ENCODE measurements around the gene P2RX4. TPM values are rescaled to one million over a fixed set of nuclear protein-coding genes. Genes with fewer than 3 reads are reported as not detected.
"Not testable (repeated sequence)": the region's sequence is repeated elsewhere in the genome, so short reads cannot be mapped to it uniquely, and the experiment has no call there.

The P2RX4 gene, protein sequence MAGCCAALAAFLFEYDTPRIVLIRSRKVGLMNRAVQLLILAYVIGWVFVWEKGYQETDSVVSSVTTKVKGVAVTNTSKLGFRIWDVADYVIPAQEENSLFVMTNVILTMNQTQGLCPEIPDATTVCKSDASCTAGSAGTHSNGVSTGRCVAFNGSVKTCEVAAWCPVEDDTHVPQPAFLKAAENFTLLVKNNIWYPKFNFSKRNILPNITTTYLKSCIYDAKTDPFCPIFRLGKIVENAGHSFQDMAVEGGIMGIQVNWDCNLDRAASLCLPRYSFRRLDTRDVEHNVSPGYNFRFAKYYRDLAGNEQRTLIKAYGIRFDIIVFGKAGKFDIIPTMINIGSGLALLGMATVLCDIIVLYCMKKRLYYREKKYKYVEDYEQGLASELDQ
- 46.0 TPM for total RNA-seq

DNA sequence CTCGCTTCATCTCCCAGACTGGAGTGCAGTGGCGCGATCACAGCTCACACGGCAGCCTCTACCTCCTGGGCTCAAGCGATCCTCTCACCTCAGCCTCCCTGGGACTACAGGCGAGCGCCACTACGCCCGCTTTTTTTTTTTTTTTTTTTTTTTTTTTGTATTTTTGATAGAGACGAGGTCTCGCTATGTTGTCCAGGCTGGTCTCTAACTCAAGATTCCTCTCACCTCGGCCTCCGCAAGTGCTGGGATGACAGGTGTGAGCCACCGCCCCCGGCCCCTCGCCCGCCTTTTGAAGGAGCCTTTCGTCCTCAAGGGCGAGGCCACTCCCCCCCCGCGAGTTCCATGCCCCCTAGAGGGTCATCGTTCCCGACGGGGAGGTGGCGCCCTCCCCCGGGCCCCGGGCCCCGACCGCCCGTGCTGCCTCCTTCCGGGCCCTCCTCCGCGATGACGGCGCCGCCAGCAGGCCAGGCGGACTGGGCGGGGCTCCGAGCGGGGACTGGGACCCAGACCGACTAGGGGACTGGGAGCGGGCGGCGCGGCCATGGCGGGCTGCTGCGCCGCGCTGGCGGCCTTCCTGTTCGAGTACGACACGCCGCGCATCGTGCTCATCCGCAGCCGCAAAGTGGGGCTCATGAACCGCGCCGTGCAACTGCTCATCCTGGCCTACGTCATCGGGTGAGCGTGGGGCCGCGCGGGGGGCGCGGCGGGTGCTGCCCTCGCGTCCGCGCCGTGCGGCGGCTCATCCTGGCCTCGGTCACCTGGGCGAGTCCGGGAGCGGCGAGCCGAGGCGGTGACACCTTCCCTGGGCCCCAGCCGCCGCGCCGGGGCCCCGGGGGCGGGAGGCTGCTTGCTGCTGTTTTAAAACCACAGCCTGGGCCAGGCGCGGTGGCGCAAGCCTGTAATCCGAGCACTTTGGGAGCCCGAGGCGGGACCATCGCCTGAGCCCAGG, at the start of gene P2RX4:
P2RX4 (plus strand) TSS at position 506 of the 949 bp plus-strand sequence; CDS start at position 542, 36 bp downstream.
- DNase-seq (ENCODE audit: low read depth in 2 of 3, low spot score in 2 of 3): peak; percentile 73 to 92 (median 91)

DNA sequence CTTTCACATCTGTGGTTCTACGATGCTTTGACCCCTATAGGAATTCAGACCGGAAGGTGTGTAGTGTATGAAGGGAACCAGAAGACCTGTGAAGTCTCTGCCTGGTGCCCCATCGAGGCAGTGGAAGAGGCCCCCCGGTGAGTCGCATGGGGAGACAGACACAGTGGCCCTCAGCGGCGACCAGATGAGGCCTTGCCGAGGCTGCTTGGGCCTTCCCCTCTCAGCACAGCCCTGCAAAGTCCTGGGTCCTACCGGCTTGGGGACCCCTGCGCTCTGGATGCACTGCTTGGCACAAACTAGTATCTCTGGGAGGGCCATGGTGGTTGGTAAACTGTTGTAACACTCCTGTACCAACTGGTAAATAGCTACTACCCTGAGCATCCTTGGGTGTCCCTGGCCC, 47.5 kb upstream of the P2RX4 start:
- no peak for DNase-seq (ENCODE audit: low read depth in 2 of 3, low spot score in 2 of 3)

- no peak for DNase-seq (ENCODE audit: low read depth in 2 of 3, low spot score in 2 of 3)
Observed at GRCh38 chr12:121162985-121163384, 46.9 kb upstream of the P2RX4 start.

DNA sequence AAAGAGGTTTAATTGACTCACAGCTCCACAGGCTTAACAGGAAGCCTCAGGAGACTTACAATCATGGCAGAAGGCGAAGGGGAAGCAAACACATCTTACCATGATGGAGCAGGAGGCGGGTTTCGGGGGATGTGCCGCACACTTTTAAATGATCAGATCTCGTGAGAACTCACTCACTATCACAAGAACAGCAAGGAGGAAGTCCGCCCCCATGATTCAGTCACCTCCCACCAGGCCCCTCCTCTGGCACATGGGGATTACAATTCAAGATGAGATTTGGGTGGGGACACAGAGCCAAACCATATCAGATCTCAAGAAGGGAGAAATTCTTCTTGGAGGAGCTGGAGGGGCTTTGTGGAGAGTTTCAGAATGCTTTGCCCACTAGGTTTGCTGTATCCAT, 45.1 kb upstream of the P2RX4 start:
- DNase-seq (ENCODE audit: low read depth in 2 of 3, low spot score in 2 of 3): not testable (repeated sequence)

DNA sequence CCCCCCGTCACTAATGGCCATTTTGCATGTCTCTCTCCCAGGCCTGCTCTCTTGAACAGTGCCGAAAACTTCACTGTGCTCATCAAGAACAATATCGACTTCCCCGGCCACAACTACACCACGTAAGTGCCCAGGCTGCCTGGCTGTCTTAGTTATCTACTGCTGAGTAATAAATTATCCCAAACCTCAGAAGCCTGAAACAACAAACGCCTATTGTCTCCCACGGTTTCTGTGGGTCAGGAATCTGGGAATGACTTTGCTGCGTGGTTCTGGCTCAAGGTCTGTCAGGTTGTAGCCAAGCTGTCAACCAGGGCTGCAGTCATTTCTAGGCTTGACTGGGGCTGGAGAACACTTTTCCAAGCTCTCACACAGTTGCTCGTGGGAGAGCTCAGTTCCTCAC, 44.6 kb upstream of the P2RX4 start:
- DNase-seq (ENCODE audit: low read depth in 2 of 3, low spot score in 2 of 3): no peak

DNA sequence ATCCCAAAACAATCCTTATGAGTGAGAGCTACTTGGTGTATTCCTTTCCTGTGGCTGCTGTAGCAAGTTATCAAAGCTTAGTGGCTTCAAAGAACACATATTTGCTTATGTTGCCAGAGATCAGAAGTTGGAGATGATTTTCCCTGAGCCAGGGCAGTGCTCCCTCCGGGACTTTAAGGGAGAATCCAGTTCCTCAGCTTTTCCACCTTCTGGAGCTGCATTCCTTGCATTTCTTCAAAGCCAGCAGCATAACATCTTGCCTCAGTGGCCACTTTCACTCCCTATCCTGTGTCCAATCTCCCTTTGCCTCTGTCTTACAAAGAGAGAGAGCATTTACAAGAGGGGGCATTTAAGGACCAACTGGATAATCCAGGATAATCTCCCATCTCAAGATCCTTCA, 43.6 kb upstream of the P2RX4 start:
- no peak for DNase-seq (ENCODE audit: low read depth in 2 of 3, low spot score in 2 of 3)

DNA sequence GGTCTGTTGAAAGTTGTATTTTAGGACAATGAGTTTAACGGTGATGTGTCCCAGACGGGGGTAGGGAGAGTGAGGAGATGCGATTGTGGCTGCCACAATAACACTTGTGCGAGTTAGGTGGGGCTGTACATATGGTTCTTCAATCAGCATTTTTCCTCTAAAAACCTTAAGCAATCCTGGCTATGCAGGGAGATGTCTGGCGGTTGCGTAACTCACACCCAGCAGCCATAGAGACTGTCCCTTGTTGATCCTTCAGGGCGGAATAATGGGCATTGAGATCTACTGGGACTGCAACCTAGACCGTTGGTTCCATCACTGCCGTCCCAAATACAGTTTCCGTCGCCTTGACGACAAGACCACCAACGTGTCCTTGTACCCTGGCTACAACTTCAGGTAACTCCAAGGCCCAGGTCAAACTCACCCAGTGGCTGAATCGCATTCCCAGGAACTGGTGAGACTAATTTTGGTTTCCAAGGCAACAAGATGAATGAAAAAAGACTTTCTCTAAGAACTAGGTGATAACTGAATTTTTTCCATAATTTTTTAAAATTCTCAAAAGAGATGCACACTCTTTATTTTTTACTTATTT, 42.6 kb upstream of the P2RX4 start:
- DNase-seq (ENCODE audit: low read depth in 2 of 3, low spot score in 2 of 3): no peak

DNA sequence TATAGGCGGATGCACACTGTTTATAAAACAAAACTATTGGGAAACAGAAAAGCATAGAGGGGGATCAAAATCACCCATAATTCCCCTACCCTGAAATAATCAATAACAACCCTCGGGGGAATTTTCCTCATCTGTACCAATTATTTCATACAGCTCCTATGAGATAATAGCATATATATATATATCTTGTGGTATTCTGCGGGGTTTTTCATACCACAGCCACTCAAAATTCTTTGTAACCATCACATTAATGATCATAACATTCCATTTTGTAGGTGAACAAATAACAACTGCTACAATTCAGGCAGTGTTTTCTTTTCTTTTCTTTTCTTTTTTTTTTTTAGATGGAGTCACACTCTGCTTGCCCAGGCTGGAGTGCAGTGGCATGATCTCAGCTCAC, 42.0 kb upstream of the P2RX4 start:
- no peak for DNase-seq (ENCODE audit: low read depth in 2 of 3, low spot score in 2 of 3)

DNA sequence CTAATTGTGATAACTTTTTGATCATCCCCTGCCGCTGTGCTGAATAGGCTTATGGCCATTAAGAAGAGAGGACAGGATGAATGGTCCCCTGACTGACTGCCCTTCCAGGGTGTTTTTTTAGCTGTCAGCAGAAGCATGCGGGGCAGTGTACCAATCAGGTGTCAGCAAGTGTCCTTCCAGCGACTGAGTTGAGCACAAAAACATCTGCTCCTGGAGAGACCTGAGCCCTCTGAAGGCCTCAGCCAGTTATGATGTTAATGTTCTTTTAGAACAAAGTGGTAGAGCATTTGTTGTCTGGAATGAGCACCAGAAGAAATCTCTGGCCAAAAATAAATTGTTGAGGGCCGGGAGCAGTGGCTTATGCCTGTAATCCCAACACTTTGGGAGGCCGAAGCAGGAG, 39.8 kb upstream of the P2RX4 start:
- no peak for DNase-seq (ENCODE audit: low read depth in 2 of 3, low spot score in 2 of 3)

- DNase-seq (ENCODE audit: low read depth in 2 of 3, low spot score in 2 of 3): no peak
Observed at GRCh38 chr12:121170611-121171260, 39.2 kb upstream of the P2RX4 start.

DNA sequence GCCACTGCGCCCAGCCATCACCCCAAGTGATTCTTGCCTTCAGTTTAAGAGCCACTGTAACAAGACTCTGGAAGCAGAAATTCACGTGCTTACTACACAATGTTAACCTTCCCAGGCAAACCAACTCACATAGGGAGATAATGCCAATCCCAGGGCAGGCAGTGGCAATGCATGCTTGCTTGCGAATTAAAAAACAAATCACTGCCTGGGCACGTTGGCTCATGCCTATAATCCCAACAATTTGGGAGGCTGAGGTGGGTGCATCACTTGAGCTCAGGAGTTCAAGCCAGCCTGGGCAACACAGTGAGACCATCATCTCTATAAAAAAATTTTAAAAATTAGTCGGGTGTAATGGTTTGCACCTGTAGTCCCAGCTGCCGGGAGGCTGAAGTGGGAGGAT, 37.8 kb upstream of the P2RX4 start:
- DNase-seq (ENCODE audit: low read depth in 2 of 3, low spot score in 2 of 3): no peak

DNA sequence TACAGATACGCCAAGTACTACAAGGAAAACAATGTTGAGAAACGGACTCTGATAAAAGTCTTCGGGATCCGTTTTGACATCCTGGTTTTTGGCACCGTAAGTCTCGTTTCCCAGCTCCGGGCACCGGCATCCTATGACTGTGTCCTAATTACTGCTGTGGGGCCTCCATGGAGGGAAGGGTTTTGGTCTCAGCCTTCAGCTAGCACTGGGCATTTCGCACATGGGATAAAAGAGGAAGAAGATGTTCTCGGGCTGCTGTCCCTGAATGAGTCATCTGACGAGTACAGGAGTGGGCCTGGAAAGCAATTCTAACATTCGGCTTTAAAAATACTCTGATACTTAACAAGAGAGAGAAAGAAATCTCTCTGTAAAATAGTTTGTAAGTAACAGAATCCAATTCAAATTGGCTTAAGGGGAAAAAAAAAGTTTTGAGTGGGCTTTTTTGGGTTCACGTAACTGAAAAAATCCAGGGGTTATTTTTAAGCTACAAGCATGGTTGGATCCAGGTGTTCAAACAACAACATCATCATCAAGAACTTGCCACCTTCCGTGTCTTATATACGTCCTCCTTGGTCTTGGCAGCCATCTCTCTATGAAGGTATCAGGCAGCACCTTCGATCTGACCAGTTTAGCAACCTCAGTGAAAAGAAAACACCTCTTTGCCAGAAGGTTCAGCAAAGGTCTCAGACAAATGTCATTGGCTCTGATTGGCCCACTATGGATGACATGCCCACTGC, 34.4 kb upstream of the P2RX4 start:
- DNase-seq (ENCODE audit: low read depth in 2 of 3, low spot score in 2 of 3): peak in 1 of 3 donors; percentile 24

DNA sequence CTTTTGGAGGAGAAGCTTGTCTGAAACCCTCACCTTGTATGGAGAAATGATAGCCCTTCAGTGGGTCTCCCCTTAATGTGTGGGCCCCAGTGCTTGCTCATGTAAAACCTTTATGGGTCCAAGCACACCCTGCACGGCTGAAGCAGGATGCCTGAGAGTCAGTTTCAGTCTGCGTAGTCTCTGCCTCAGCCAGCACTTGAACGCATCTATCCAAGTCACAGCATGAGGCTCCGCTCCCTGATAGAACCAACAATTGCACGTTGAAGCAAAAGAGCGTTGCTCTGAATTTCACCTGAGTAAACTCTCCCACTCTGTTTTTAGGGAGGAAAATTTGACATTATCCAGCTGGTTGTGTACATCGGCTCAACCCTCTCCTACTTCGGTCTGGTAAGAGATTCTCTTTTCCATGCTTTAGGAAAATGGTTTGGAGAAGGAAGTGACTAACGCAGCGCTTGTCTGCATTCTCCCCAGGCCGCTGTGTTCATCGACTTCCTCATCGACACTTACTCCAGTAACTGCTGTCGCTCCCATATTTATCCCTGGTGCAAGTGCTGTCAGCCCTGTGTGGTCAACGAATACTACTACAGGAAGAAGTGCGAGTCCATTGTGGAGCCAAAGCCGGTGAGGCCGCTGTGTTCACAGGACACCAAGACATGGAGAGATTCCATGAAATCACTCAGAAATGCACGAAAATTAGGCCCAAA, 33.0 kb upstream of the P2RX4 start:
- DNase-seq (ENCODE audit: low read depth in 2 of 3, low spot score in 2 of 3): no peak

GRCh38 chr12:121181181-121181580, 28.7 kb upstream of the P2RX4 start:
- DNase-seq (ENCODE audit: low read depth in 2 of 3, low spot score in 2 of 3): no peak

DNA sequence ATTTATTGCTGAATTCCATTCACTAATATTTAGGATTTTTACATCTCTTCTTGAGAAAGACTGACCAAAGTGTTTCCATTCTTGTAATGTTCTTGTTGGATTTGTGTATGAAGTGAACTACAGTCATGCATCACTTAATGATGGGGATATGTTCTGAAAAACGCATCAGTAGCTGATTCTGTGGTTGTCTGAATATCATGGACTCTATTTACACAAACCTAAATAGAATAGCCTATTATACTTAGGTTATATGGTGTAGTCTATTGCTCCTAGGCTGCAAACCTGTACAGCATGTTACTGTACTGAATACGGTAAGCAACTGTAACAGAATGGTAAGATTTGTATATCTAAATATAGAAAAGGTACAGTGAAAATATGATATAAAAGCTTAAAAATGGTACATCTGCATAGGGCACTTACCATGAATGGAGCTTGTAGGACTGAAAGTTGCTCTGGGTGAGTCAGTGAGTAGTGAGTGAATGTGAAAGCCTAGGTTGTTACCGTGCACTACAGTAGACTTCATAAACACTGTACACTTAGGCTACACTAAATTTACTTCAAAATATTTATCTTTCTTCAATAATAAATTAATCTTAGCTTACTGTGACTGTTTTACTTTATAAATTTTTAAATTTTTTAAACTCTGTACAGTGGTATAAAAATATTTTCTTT, 27.6 kb upstream of the P2RX4 start:
- no peak for DNase-seq (ENCODE audit: low read depth in 2 of 3, low spot score in 2 of 3)

GRCh38 chr12:121184425-121184824, 25.5 kb upstream of the P2RX4 start:
- DNase-seq (ENCODE audit: low read depth in 2 of 3, low spot score in 2 of 3): no peak

- DNase-seq (ENCODE audit: low read depth in 2 of 3, low spot score in 2 of 3): no peak
Observed at GRCh38 chr12:121184984-121185889, 24.7 kb upstream of the P2RX4 start.

GRCh38 chr12:121186826-121187225, 23.1 kb upstream of the P2RX4 start:
- DNase-seq (ENCODE audit: low read depth in 2 of 3, low spot score in 2 of 3): no peak
